HEK293 (cell line): Measurements from ENCODE around the gene ZNF439.
A peak's percentile ranks its signal among the peaks of the same experiment; 100 is the strongest.

Experiments used
- KLF9 ChIP-seq: fragments of 450-650 bp; formaldehyde crosslinking; IDR thresholded peaks from 2 replicates; pipeline ENCODE4 v1.5.1; 2016; ENCODE audit warnings: missing biosample characterization, missing genetic modification characterization, low read depth
- MEIS1 ChIP-seq: sonication (generic); formaldehyde crosslinking; IDR thresholded peaks from 2 replicates; pipeline ENCODE4 v1.8.1; 2022; ENCODE audit warnings: missing genetic modification reagents, mild to moderate bottlenecking, borderline replicate concordance
- SP3 ChIP-seq: fragments of 450-650 bp; formaldehyde crosslinking; IDR thresholded peaks from 2 replicates; pipeline ENCODE4 v1.5.1; 2016; ENCODE audit warnings: missing biosample characterization, missing genetic modification characterization
- WT1 ChIP-seq: fragments of 450-650 bp; formaldehyde crosslinking; IDR thresholded peaks from 2 replicates; pipeline ENCODE4 v1.5.1; 2016; ENCODE audit warnings: missing biosample characterization, missing genetic modification characterization
- ZBTB20 ChIP-seq: fragments of 450-650 bp; formaldehyde crosslinking; IDR thresholded peaks from 2 replicates; pipeline ENCODE4 v1.5.1; 2016; ENCODE audit warnings: missing biosample characterization, missing genetic modification characterization
- ZBTB21 ChIP-seq: fragments of 450-650 bp; formaldehyde crosslinking; IDR thresholded peaks from 2 replicates; pipeline ENCODE4 v1.5.1; 2017; ENCODE audit warnings: missing biosample characterization, missing genetic modification characterization
- ZNF140 ChIP-seq: fragments of 450-650 bp; formaldehyde crosslinking; IDR thresholded peaks from 2 replicates; pipeline ENCODE4 v1.5.1; 2016; ENCODE audit warnings: missing biosample characterization, missing genetic modification characterization
- ZNF19 ChIP-seq: fragments of 450-650 bp; formaldehyde crosslinking; IDR thresholded peaks from 2 replicates; pipeline ENCODE4; 2016; ENCODE audit warnings: missing biosample characterization, missing genetic modification characterization, low read depth
- ZNF2 ChIP-seq: fragments of 450-650 bp; formaldehyde crosslinking; IDR thresholded peaks from 2 replicates; pipeline ENCODE4 v1.5.1; 2016; ENCODE audit warnings: missing biosample characterization, missing genetic modification characterization
- ZNF311 ChIP-seq: fragments of 450-650 bp; formaldehyde crosslinking; IDR thresholded peaks from 2 replicates; pipeline ENCODE4 v1.5.1; 2017; ENCODE audit warnings: missing biosample characterization, missing genetic modification characterization, borderline replicate concordance
- ZNF391 ChIP-seq: fragments of 450-650 bp; formaldehyde crosslinking; IDR thresholded peaks from 2 replicates; pipeline ENCODE4 v1.5.1; 2016; ENCODE audit warnings: low read depth, missing biosample characterization, missing genetic modification characterization, borderline replicate concordance
- ZNF510 ChIP-seq: fragments of 450-650 bp; formaldehyde crosslinking; IDR thresholded peaks from 2 replicates; pipeline ENCODE4 v1.5.1; 2018; ENCODE audit warnings: mild to moderate bottlenecking, missing genetic modification characterization, missing biosample characterization; ENCODE audit not compliant: insufficient replicate concordance
- ZNF549 ChIP-seq: fragments of 450-650 bp; IDR thresholded peaks from 2 replicates; pipeline ENCODE4 v1.5.1; 2018; ENCODE audit warnings: missing biosample characterization, missing genetic modification characterization, mild to moderate bottlenecking, inconsistent platforms, moderate library complexity
- ZNF585B ChIP-seq: fragments of 450-650 bp; formaldehyde crosslinking; IDR thresholded peaks from 2 replicates; pipeline ENCODE4 v1.5.1; 2016; ENCODE audit warnings: missing biosample characterization, missing genetic modification characterization
- ZNF600 ChIP-seq: fragments of 450-650 bp; formaldehyde crosslinking; IDR thresholded peaks from 2 replicates; pipeline ENCODE4 v1.5.1; 2016; ENCODE audit warnings: missing biosample characterization, missing genetic modification characterization
- ZNF629 ChIP-seq: fragments of 450-650 bp; formaldehyde crosslinking; IDR thresholded peaks from 2 replicates; pipeline ENCODE4 v1.5.1; 2017; ENCODE audit warnings: missing biosample characterization, missing genetic modification characterization
- ZNF660 ChIP-seq: fragments of 450-650 bp; IDR thresholded peaks from 2 replicates; pipeline ENCODE4 v1.5.1; 2018; ENCODE audit warnings: missing biosample characterization, mild to moderate bottlenecking, missing genetic modification characterization
- ZNF664 ChIP-seq: fragments of 450-650 bp; formaldehyde crosslinking; IDR thresholded peaks from 2 replicates; pipeline ENCODE4 v1.5.1; 2016; ENCODE audit warnings: missing biosample characterization, missing genetic modification characterization
- ZNF777 ChIP-seq: fragments of 450-650 bp; formaldehyde crosslinking; IDR thresholded peaks from 2 replicates; pipeline ENCODE4 v1.5.1; 2017; ENCODE audit warnings: missing biosample characterization, missing genetic modification characterization, borderline replicate concordance
- ZNF792 ChIP-seq: fragments of 450-650 bp; formaldehyde crosslinking; IDR thresholded peaks from 2 replicates; pipeline ENCODE4 v1.5.1; 2016; ENCODE audit warnings: missing biosample characterization, missing genetic modification characterization
- ZNF837 ChIP-seq: fragments of 450-650 bp; formaldehyde crosslinking; IDR thresholded peaks from 2 replicates; pipeline ENCODE4 v1.5.1; 2016; ENCODE audit warnings: missing biosample characterization, missing genetic modification characterization
- ZSCAN30 ChIP-seq: fragments of 450-650 bp; IDR thresholded peaks from 2 replicates; pipeline ENCODE4 v1.5.1; 2018; ENCODE audit warnings: missing biosample characterization, mild to moderate bottlenecking, missing genetic modification characterization, moderate library complexity
- TF ChIP-seq, protein P1 (sequence below): fragments of 450-650 bp; formaldehyde crosslinking; IDR thresholded peaks from 2 replicates; pipeline ENCODE4 v1.5.1; 2016; ENCODE audit warnings: missing biosample characterization, missing genetic modification characterization
- TF ChIP-seq, protein P2 (sequence below): sonication (generic); formaldehyde crosslinking; IDR thresholded peaks from 2 replicates; pipeline ENCODE4 v1.8.1; 2022; ENCODE audit warnings: mild to moderate bottlenecking, moderate library complexity, missing genetic modification reagents
- TF ChIP-seq, protein P3 (sequence below): fragments of 450-650 bp; formaldehyde crosslinking; IDR thresholded peaks from 2 replicates; pipeline ENCODE4 v1.5.1; 2016; ENCODE audit warnings: missing biosample characterization, missing genetic modification characterization
- TF ChIP-seq, protein P4 (sequence below): fragments of 450-650 bp; formaldehyde crosslinking; IDR thresholded peaks from 2 replicates; pipeline ENCODE4 v1.5.1; 2016; ENCODE audit warnings: missing biosample characterization, missing genetic modification characterization
- TF ChIP-seq, protein P5 (sequence below): fragments of 450-650 bp; formaldehyde crosslinking; IDR thresholded peaks from 2 replicates; pipeline ENCODE4 v1.5.1; 2016; ENCODE audit warnings: missing biosample characterization, missing genetic modification characterization
- TF ChIP-seq, protein P6 (sequence below): IDR thresholded peaks from 2 replicates; pipeline ENCODE4 v1.6.1; 2011; ENCODE audit warnings: mild to moderate bottlenecking, low read depth, low read length, borderline replicate concordance

Gene ZNF439

DNA sequence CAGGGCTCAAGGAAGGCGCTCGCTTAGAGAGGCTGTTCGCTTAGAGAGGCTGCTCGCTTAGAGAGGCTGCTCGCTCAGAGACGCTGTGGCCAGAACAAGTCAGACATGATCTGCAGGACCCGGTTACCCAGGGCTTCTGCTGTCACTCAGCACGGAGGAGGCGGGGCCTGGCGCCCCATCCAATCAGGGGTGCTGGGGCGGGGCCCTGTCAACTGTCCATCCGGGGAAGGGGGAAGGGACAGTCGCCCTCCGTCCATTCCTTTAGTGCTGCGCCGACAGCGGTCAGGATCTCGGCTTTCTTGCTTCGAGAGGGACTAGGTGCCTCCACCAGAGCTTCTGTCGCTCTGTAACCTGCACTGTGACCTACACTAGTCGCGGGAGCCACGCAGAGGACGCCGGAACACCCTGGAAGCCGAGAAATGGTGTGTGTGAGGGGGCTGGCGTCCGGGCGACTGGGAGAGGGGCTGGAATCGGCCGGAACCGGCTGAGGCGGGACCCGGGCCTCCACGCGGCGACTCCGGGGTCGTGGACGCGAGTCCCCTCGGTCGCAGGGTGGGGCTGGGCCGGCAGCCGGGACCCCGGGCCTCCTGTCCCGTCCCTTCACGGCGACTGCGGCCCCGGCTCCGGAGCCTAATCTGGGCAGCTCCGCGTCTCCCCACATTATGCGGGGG, 34.4 kb upstream of the ZNF439 start, which contains the start of gene ZNF440 (continued):
- TF ChIP-seq, protein P1, sequence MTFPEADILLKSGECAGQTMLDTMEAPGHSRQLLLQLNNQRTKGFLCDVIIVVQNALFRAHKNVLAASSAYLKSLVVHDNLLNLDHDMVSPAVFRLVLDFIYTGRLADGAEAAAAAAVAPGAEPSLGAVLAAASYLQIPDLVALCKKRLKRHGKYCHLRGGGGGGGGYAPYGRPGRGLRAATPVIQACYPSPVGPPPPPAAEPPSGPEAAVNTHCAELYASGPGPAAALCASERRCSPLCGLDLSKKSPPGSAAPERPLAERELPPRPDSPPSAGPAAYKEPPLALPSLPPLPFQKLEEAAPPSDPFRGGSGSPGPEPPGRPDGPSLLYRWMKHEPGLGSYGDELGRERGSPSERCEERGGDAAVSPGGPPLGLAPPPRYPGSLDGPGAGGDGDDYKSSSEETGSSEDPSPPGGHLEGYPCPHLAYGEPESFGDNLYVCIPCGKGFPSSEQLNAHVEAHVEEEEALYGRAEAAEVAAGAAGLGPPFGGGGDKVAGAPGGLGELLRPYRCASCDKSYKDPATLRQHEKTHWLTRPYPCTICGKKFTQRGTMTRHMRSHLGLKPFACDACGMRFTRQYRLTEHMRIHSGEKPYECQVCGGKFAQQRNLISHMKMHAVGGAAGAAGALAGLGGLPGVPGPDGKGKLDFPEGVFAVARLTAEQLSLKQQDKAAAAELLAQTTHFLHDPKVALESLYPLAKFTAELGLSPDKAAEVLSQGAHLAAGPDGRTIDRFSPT (tag by site-specific recombination): no peak
- TF ChIP-seq ZNF629: peak; percentile 47
- no peak for TF ChIP-seq ZNF792
- no peak for TF ChIP-seq WT1 (tag by site-specific recombination)
- 0 out of 2 replicates have a peak, but pooled peaks have one; percentile 57 for TF ChIP-seq ZNF660
- TF ChIP-seq SP3 (tag by site-specific recombination): peak; percentile 76
- TF ChIP-seq ZNF837: no peak
- no peak for TF ChIP-seq MEIS1 (CRISPR knock-in tag)
- TF ChIP-seq ZNF510: peak; percentile 20
- TF ChIP-seq, protein P2, sequence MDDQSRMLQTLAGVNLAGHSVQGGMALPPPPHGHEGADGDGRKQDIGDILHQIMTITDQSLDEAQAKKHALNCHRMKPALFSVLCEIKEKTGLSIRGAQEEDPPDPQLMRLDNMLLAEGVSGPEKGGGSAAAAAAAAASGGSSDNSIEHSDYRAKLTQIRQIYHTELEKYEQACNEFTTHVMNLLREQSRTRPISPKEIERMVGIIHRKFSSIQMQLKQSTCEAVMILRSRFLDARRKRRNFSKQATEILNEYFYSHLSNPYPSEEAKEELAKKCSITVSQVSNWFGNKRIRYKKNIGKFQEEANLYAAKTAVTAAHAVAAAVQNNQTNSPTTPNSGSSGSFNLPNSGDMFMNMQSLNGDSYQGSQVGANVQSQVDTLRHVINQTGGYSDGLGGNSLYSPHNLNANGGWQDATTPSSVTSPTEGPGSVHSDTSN: 0 out of 2 replicates have a peak, but pooled peaks have one; percentile 33
- TF ChIP-seq ZNF664 (tag by site-specific recombination): no peak
- TF ChIP-seq ZNF585B (tag by site-specific recombination): no peak
- TF ChIP-seq ZNF19: 0 out of 2 replicates have a peak, but pooled peaks have one; percentile 4
- TF ChIP-seq, protein P3, sequence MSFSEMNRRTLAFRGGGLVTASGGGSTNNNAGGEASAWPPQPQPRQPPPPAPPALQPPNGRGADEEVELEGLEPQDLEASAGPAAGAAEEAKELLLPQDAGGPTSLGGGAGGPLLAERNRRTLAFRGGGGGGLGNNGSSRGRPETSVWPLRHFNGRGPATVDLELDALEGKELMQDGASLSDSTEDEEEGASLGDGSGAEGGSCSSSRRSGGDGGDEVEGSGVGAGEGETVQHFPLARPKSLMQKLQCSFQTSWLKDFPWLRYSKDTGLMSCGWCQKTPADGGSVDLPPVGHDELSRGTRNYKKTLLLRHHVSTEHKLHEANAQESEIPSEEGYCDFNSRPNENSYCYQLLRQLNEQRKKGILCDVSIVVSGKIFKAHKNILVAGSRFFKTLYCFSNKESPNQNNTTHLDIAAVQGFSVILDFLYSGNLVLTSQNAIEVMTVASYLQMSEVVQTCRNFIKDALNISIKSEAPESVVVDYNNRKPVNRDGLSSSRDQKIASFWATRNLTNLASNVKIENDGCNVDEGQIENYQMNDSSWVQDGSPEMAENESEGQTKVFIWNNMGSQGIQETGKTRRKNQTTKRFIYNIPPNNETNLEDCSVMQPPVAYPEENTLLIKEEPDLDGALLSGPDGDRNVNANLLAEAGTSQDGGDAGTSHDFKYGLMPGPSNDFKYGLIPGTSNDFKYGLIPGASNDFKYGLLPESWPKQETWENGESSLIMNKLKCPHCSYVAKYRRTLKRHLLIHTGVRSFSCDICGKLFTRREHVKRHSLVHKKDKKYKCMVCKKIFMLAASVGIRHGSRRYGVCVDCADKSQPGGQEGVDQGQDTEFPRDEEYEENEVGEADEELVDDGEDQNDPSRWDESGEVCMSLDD: peak; percentile 28; the same call in 1 of the 2 replicates
- TF ChIP-seq, protein P4, sequence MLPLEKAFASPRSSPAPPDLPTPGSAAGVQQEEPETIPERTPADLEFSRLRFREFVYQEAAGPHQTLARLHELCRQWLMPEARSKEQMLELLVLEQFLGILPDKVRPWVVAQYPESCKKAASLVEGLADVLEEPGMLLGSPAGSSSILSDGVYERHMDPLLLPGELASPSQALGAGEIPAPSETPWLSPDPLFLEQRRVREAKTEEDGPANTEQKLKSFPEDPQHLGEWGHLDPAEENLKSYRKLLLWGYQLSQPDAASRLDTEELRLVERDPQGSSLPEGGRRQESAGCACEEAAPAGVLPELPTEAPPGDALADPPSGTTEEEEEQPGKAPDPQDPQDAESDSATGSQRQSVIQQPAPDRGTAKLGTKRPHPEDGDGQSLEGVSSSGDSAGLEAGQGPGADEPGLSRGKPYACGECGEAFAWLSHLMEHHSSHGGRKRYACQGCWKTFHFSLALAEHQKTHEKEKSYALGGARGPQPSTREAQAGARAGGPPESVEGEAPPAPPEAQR (tag by site-specific recombination): no peak
- TF ChIP-seq ZNF600: peak; percentile 99
- no peak for TF ChIP-seq ZNF311 (tag by site-specific recombination)
- no peak for TF ChIP-seq ZNF549 (tag by site-specific recombination)
- peak; percentile 79; the same call in 1 of the 2 replicates for TF ChIP-seq ZNF391 (tag by site-specific recombination)
- no peak for TF ChIP-seq KLF9 (tag by site-specific recombination)
- TF ChIP-seq, protein P5, sequence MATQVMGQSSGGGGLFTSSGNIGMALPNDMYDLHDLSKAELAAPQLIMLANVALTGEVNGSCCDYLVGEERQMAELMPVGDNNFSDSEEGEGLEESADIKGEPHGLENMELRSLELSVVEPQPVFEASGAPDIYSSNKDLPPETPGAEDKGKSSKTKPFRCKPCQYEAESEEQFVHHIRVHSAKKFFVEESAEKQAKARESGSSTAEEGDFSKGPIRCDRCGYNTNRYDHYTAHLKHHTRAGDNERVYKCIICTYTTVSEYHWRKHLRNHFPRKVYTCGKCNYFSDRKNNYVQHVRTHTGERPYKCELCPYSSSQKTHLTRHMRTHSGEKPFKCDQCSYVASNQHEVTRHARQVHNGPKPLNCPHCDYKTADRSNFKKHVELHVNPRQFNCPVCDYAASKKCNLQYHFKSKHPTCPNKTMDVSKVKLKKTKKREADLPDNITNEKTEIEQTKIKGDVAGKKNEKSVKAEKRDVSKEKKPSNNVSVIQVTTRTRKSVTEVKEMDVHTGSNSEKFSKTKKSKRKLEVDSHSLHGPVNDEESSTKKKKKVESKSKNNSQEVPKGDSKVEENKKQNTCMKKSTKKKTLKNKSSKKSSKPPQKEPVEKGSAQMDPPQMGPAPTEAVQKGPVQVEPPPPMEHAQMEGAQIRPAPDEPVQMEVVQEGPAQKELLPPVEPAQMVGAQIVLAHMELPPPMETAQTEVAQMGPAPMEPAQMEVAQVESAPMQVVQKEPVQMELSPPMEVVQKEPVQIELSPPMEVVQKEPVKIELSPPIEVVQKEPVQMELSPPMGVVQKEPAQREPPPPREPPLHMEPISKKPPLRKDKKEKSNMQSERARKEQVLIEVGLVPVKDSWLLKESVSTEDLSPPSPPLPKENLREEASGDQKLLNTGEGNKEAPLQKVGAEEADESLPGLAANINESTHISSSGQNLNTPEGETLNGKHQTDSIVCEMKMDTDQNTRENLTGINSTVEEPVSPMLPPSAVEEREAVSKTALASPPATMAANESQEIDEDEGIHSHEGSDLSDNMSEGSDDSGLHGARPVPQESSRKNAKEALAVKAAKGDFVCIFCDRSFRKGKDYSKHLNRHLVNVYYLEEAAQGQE (tag by site-specific recombination): peak; percentile 59
- peak; percentile 76; the same call in 1 of the 2 replicates for TF ChIP-seq ZNF777 (tag by site-specific recombination)
- no peak for TF ChIP-seq ZBTB21 (tag by site-specific recombination)
- TF ChIP-seq, protein P6, sequence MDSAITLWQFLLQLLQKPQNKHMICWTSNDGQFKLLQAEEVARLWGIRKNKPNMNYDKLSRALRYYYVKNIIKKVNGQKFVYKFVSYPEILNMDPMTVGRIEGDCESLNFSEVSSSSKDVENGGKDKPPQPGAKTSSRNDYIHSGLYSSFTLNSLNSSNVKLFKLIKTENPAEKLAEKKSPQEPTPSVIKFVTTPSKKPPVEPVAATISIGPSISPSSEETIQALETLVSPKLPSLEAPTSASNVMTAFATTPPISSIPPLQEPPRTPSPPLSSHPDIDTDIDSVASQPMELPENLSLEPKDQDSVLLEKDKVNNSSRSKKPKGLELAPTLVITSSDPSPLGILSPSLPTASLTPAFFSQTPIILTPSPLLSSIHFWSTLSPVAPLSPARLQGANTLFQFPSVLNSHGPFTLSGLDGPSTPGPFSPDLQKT: no peak
- TF ChIP-seq ZBTB20 (tag by site-specific recombination): 0 out of 2 replicates have a peak, but pooled peaks have one; percentile 57
- TF ChIP-seq ZNF2 (tag by site-specific recombination): peak; percentile 48; the same call in 1 of the 2 replicates
- TF ChIP-seq ZNF140 (tag by site-specific recombination): no peak
- no peak for TF ChIP-seq ZSCAN30 (tag by site-specific recombination)
